Sigmoid colon (tissue), 4 donors: ENCODE results near the gene KRTAP6-1.

Source experiments
- EP300 ChIP-seq, 4 donors: sonication (generic); formaldehyde crosslinking; IDR thresholded peaks; one replicate each; pipeline ENCODE4 v1.6.1; 2017; ENCODE audit warnings: antibody characterized with exemption in 4 of 4
- POLR2A ChIP-seq, 2 donors: fragments of 450-650 bp; IDR thresholded peaks; one replicate each; pipeline ENCODE4 v1.6.1; 2016; ENCODE audit warnings: antibody characterized with exemption in 2 of 2, mild to moderate bottlenecking in 2 of 2, moderate library complexity in 2 of 2
- TF ChIP-seq, protein P1 (sequence below), 4 experiments: fragments of 450-650 bp in 3 of 4; fragments of 200-600 bp in 1 of 4; IDR thresholded peaks; one replicate each; pipeline ENCODE4 v1.5.1; 2016 to 2019; ENCODE audit warnings: antibody characterized with exemption in 4 of 4, mild to moderate bottlenecking in 3 of 4, moderate library complexity in 2 of 4

DNA sequence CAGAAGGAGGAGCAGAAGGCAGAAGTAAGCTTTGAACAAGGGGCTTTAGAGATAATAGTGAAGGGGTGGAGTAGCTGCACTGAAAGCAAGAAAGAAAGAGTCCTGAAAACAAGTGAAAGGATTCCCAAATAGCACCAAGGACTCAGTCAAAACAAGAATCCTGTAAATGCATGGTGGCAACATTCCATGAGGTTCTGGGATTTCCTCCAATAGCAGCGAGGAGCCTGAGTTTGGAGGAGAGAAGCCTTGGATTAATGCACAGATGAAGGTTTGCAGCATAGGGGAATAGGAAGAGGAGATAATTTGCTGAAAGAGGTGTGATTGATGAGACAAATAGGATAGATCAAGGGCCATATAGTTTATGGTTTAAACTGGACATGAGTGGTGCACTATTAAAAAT lies 34.4 kb downstream of the KRTAP6-1 start:
- TF ChIP-seq, protein P1, sequence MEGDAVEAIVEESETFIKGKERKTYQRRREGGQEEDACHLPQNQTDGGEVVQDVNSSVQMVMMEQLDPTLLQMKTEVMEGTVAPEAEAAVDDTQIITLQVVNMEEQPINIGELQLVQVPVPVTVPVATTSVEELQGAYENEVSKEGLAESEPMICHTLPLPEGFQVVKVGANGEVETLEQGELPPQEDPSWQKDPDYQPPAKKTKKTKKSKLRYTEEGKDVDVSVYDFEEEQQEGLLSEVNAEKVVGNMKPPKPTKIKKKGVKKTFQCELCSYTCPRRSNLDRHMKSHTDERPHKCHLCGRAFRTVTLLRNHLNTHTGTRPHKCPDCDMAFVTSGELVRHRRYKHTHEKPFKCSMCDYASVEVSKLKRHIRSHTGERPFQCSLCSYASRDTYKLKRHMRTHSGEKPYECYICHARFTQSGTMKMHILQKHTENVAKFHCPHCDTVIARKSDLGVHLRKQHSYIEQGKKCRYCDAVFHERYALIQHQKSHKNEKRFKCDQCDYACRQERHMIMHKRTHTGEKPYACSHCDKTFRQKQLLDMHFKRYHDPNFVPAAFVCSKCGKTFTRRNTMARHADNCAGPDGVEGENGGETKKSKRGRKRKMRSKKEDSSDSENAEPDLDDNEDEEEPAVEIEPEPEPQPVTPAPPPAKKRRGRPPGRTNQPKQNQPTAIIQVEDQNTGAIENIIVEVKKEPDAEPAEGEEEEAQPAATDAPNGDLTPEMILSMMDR (IDR thresholded peaks at IDR 0.05), result no peak
- TF ChIP-seq EP300 (IDR thresholded peaks at IDR 0.05), result no peak
- no peak for TF ChIP-seq POLR2A (IDR thresholded peaks at IDR 0.05)
